Putamen (tissue), 1 donor: ENCODE results near the gene NAA80.

Source experiments
- DNase-seq: peaks from one replicate; pipeline ENCODE4 v3.0.0-alpha.2; 2016; ENCODE audit warnings: low spot score

Gene NAA80

GRCh38 chr3:50327943-50328691, 28.9 kb upstream of the NAA80 start, which contains the start of gene TUSC2:
Gene TUSC2 (minus strand): TSS chr3:50328223. CDS start chr3:50328099, 124 bp downstream.
- DNase-seq = peak; percentile 97

GRCh38 chr3:50327129-50327528, 27.9 kb upstream of the NAA80 start:
- DNase-seq = no peak

- DNase-seq = no peak
These were observed 27.0 kb upstream of the NAA80 start for GRCh38 chr3:50326182-50326541.

GRCh38 chr3:50325497-50326181, 26.4 kb upstream of the NAA80 start:
- DNase-seq = no peak

GRCh38 chr3:50325113-50325480, 25.9 kb upstream of the NAA80 start:
- DNase-seq = no peak

- no peak for DNase-seq
These were observed 25.3 kb upstream of the NAA80 start for GRCh38 chr3:50324351-50325112.

GRCh38 chr3:50323614-50324199, 24.5 kb upstream of the NAA80 start:
- DNase-seq = no peak

- DNase-seq = no peak
These were observed 23.9 kb upstream of the NAA80 start for GRCh38 chr3:50323092-50323600.

- DNase-seq = no peak
These were observed 23.3 kb upstream of the NAA80 start, which contains the start of gene HYAL2 for GRCh38 chr3:50322386-50323091. Gene HYAL2 (minus strand): TSS chr3:50322745. CDS start chr3:50320489, 2,256 bp downstream.

GRCh38 chr3:50322115-50322385, 22.8 kb upstream of the NAA80 start:
- DNase-seq = no peak

GRCh38 chr3:50321336-50322114, 22.3 kb upstream of the NAA80 start:
- peak; percentile 89 for DNase-seq

GRCh38 chr3:50320853-50321335, 21.7 kb upstream of the NAA80 start:
- peak; percentile 84 for DNase-seq

GRCh38 chr3:50319894-50320625, 20.9 kb upstream of the NAA80 start:
- DNase-seq = no peak

- DNase-seq = no peak
These were observed 20.1 kb upstream of the NAA80 start for GRCh38 chr3:50319181-50319893.

- DNase-seq = no peak
These were observed 19.4 kb upstream of the NAA80 start for GRCh38 chr3:50318615-50319014.

- DNase-seq = no peak
These were observed 19.0 kb upstream of the NAA80 start for GRCh38 chr3:50318163-50318562.

- DNase-seq = no peak
These were observed 18.1 kb upstream of the NAA80 start for GRCh38 chr3:50317300-50317699.

- DNase-seq = no peak
These were observed 17.5 kb upstream of the NAA80 start for GRCh38 chr3:50316657-50317242.

- DNase-seq = no peak
These were observed 15.6 kb upstream of the NAA80 start for GRCh38 chr3:50314816-50315215.
